Transverse colon (tissue), 4 donors: ENCODE results near the gene SLC35F1. TPM values are rescaled to one million over a fixed set of nuclear protein-coding genes. Genes with fewer than 3 reads are reported as not detected.

Source experiments
- DNase-seq: peaks from one replicate; pipeline ENCODE4 v3.0.0-alpha.2; 2019
- H3K27ac ChIP-seq, 4 donors: fragments of 200-600 bp; sonication (generic); 2 replicates each; pipeline ENCODE4 v1.5.1; 2016 to 2018; ENCODE audit warnings: inconsistent platforms in 4 of 4
- H3K27me3 ChIP-seq: fragments of 200-600 bp; sonication (generic); 2 replicates; pipeline ENCODE4 v1.5.1; 2017; ENCODE audit warnings: inconsistent platforms
- H3K36me3 ChIP-seq, 4 donors: fragments of 200-600 bp; sonication (generic); 2 replicates each; pipeline ENCODE4 v1.5.1; 2017 to 2019; ENCODE audit warnings: inconsistent platforms in 4 of 4
- H3K4me1 ChIP-seq, 4 donors: fragments of 200-600 bp; sonication (generic); 2 replicates each; pipeline ENCODE4 v1.5.1; 2017 to 2020; ENCODE audit warnings: inconsistent platforms in 4 of 4
- H3K4me3 ChIP-seq, 4 donors: fragments of 200-600 bp; sonication (generic); 1 replicate in 1 of 4; 2 replicates in 3 of 4; pipeline versions ENCODE4 v1.5.1 to v1.6.1; 2017 to 2019; ENCODE audit warnings: inconsistent platforms in 4 of 4
- H3K9me3 ChIP-seq, 2 donors: fragments of 200-600 bp; sonication (generic); 2 replicates each; pipeline ENCODE4 v1.5.1; 2017 to 2019; ENCODE audit warnings: inconsistent platforms in 2 of 2
- EP300 ChIP-seq: sonication (generic); formaldehyde crosslinking; IDR thresholded peaks from one replicate; pipeline ENCODE4 v1.6.1; 2017; ENCODE audit warnings: antibody characterized with exemption, low read depth
- POLR2A ChIP-seq: fragments of 450-650 bp; IDR thresholded peaks from one replicate; pipeline ENCODE4 v1.6.1; 2016; ENCODE audit warnings: antibody characterized with exemption, mild to moderate bottlenecking, moderate library complexity
- POLR2AphosphoS5 ChIP-seq, 3 donors: sonication (generic); formaldehyde crosslinking; IDR thresholded peaks; one replicate each; pipeline ENCODE4 v1.6.1; 2016; ENCODE audit warnings: antibody characterized with exemption in 3 of 3
- WGBS, 2 donors: methylation state at CpG; one replicate each; pipeline ENCODE4 v1.1.5; 2018; ENCODE audit warnings: low coverage in 1 of 2; 5-methylcytosine and 5-hydroxymethylcytosine counted together
- in situ Hi-C, 4 donors: fragments of 200-750 bp; cut with MboI; loops; one replicate each; pipeline versions ENCODE4 v1.15.0 to v1.15.1; 2017; ENCODE audit warnings: low sequenced_read_pairs in 3 of 4, low pct_ligation_motif_present in 1 of 4, low pct_unique_long_range_greater_than_20kb in 1 of 4
- intact Hi-C: fragments of 100-400 bp; cut with DNase I; formaldehyde crosslinking; loops from one replicate; pipeline ENCODE4 v1.15.1; 2023; ENCODE audit warnings: low total_unique reads
- total RNA-seq, 4 donors: library from RNA; depleted of rRNA; stranded (reverse); fragments of >200 nt; gene quantifications; one replicate each; pipeline ENCODE4 v1.1.0, GENCODE V29; 2016
- TF ChIP-seq, protein P1 (sequence below), 5 experiments: fragments of 200-600 bp in 3 of 5; fragments of 450-650 bp in 2 of 5; sonication (generic) in 3 of 5; IDR thresholded peaks; 1 replicate in 2 of 5; 2 replicates in 3 of 5; pipeline ENCODE4 v1.5.1; 2016 to 2017; ENCODE audit warnings: antibody characterized with exemption in 5 of 5, inconsistent platforms in 3 of 5, mild to moderate bottlenecking in 2 of 5, moderate library complexity in 1 of 5

SLC35F1 gene
- total RNA-seq, 4 donors from 2014 or later = 0.37 to 1.1 (median 0.71) TPM

GRCh38 chr6:118240878-118241528 is 333.9 kb downstream of the SLC35F1 start:
- H3K27me3 ChIP-seq = no peaks in the 10 kb centered on the region
- no peak for DNase-seq
- no peak overlapping the region for H3K27ac ChIP-seq
- no peaks in the 10 kb centered on the region for H3K9me3 ChIP-seq
- in situ Hi-C loops = no loop called here
- 86 to 89% methylated on average over 1 of the region's 1 CpG for WGBS, 2 donors
- H3K4me1 ChIP-seq = no peaks in the 10 kb centered on the region
- no peak overlapping the region for H3K4me3 ChIP-seq
- intact Hi-C loops = no loop called here
- H3K36me3 ChIP-seq = no peaks in the 10 kb centered on the region
- no peak for TF ChIP-seq POLR2AphosphoS5 (IDR thresholded peaks at IDR 0.05)
- no peak for TF ChIP-seq POLR2A
- TF ChIP-seq EP300 = no peak
- TF ChIP-seq, protein P1, sequence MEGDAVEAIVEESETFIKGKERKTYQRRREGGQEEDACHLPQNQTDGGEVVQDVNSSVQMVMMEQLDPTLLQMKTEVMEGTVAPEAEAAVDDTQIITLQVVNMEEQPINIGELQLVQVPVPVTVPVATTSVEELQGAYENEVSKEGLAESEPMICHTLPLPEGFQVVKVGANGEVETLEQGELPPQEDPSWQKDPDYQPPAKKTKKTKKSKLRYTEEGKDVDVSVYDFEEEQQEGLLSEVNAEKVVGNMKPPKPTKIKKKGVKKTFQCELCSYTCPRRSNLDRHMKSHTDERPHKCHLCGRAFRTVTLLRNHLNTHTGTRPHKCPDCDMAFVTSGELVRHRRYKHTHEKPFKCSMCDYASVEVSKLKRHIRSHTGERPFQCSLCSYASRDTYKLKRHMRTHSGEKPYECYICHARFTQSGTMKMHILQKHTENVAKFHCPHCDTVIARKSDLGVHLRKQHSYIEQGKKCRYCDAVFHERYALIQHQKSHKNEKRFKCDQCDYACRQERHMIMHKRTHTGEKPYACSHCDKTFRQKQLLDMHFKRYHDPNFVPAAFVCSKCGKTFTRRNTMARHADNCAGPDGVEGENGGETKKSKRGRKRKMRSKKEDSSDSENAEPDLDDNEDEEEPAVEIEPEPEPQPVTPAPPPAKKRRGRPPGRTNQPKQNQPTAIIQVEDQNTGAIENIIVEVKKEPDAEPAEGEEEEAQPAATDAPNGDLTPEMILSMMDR (IDR thresholded peaks at IDR 0.05) = no peak

GRCh38 chr6:118246406-118246805 is 339.3 kb downstream of the SLC35F1 start:
- intact Hi-C loops (no loop called here), in situ Hi-C loops (no loop called here)
- H3K4me1 ChIP-seq = no peaks in the 10 kb centered on the region
- no peak overlapping the region for H3K27ac ChIP-seq
- no peaks in the 10 kb centered on the region for H3K36me3 ChIP-seq
- H3K9me3 ChIP-seq = no peaks in the 10 kb centered on the region
- no peaks in the 10 kb centered on the region for H3K27me3 ChIP-seq
- 78 to 80% methylated on average over 4 to 5 of the region's 5 CpGs for WGBS, 2 donors
- no peak overlapping the region for H3K4me3 ChIP-seq
- TF ChIP-seq EP300 = no peak
- TF ChIP-seq POLR2AphosphoS5 (IDR thresholded peaks at IDR 0.05) = no peak
- TF ChIP-seq, protein P1 (IDR thresholded peaks at IDR 0.05) = no peak
- TF ChIP-seq POLR2A = no peak
- no peak for DNase-seq

DNA sequence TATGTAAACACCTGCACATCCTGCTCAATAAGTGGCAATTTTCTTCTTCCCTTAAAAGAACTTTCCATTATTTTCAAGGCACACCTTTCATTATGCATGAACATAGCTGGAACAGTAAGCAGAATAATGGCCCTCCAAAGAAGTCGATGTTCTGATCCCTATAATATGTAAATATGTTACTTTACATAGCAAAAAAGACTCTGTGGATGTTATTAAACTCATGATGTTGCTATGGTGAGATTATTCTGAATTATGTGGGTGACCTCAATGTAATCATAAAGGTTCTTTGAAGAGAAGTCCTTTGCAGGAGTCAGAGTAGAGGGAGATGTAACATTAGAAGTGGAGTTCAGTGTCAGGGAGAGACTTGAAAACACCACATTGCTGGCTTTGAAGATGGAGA is 341.1 kb downstream of the SLC35F1 start:
- 63 to 89% methylated on average over 1 of the region's 1 CpG for WGBS, 2 donors

GRCh38 chr6:118249680-118250079 is 342.6 kb downstream of the SLC35F1 start:
- in situ Hi-C loops (no loop called here), intact Hi-C loops (no loop called here)
- Histone ChIP-seq H3K27ac (no peak overlapping the region), H3K36me3 (no peaks in the 10 kb centered on the region), H3K27me3 (no peaks in the 10 kb centered on the region), H3K4me1 (no peaks in the 10 kb centered on the region), H3K4me3 (no peak overlapping the region), H3K9me3 (no peaks in the 10 kb centered on the region)
- DNase-seq = no peak
- 11 to 39% methylated on average over 1 to 5 of the region's 5 CpGs for WGBS, 2 donors
- TF ChIP-seq POLR2AphosphoS5 (IDR thresholded peaks at IDR 0.05) = no peak
- TF ChIP-seq, protein P1 (IDR thresholded peaks at IDR 0.05) = no peak
- no peak for TF ChIP-seq EP300
- no peak for TF ChIP-seq POLR2A

More for the DNA sequence above, 341.1 kb downstream of the SLC35F1 start:
- in situ Hi-C loops = no loop called here
- no peaks in the 10 kb centered on the region for H3K9me3 ChIP-seq
- H3K27me3 ChIP-seq = no peaks in the 10 kb centered on the region
- intact Hi-C loops = no loop called here
- no peak overlapping the region for H3K4me3 ChIP-seq
- no peak overlapping the region for H3K27ac ChIP-seq
- TF ChIP-seq, protein P1 (IDR thresholded peaks at IDR 0.05) = no peak
- TF ChIP-seq EP300 (no peak), POLR2AphosphoS5 (IDR thresholded peaks at IDR 0.05) (no peak), POLR2A (no peak)
- no peaks in the 10 kb centered on the region for H3K36me3 ChIP-seq
- DNase-seq = no peak
- no peaks in the 10 kb centered on the region for H3K4me1 ChIP-seq
